H9 (cell line): ENCODE data around the gene NOP16. TPM values are rescaled to one million over a fixed set of nuclear protein-coding genes. Genes with fewer than 3 reads are reported as not detected.

Experiments
- DNase-seq: peaks from one replicate; pipeline ENCODE4 v3.0.0-alpha.2; 2017
- H2AFZ ChIP-seq: one replicate; pipeline ENCODE4 v1.6.1; 2013; ENCODE audit warnings: mild to moderate bottlenecking, low read length, control low read depth, moderate library complexity
- H2AK5ac ChIP-seq: 2 replicates; pipeline ENCODE4 v1.6.1; 2013; ENCODE audit warnings: low read length, control low read depth, mixed read lengths; ENCODE audit not compliant: insufficient read length
- H2BK120ac ChIP-seq: one replicate; pipeline ENCODE4 v1.6.1; 2013; ENCODE audit warnings: low read depth, mild to moderate bottlenecking, low read length, control low read depth, inconsistent platforms; ENCODE audit not compliant: poor library complexity, severe bottlenecking
- H2BK12ac ChIP-seq: 2 replicates; pipeline ENCODE4 v1.6.1; 2013; ENCODE audit warnings: low read length, control low read depth, mixed read lengths, low read depth; ENCODE audit not compliant: insufficient read length
- H2BK15ac ChIP-seq: 2 replicates; pipeline ENCODE4 v1.6.1; 2013; ENCODE audit warnings: low read depth, low read length, control low read depth
- H2BK20ac ChIP-seq: one replicate; pipeline ENCODE4 v1.6.1; 2013; ENCODE audit warnings: low read depth, mild to moderate bottlenecking, low read length, control low read depth, inconsistent platforms; ENCODE audit not compliant: poor library complexity, severe bottlenecking
- H2BK5ac ChIP-seq: 2 replicates; pipeline ENCODE4 v1.6.1; 2013; ENCODE audit warnings: low read length, control low read depth, mixed read lengths; ENCODE audit not compliant: insufficient read length
- H3K14ac ChIP-seq: 2 replicates; pipeline ENCODE4 v1.6.1; 2013; ENCODE audit warnings: low read length, control low read depth; ENCODE audit not compliant: insufficient read depth
- H3K18ac ChIP-seq: 2 replicates; pipeline ENCODE4 v1.6.1; 2013; ENCODE audit warnings: low read depth, mild to moderate bottlenecking, mixed read lengths, low read length, control low read depth; ENCODE audit not compliant: insufficient read length
- H3K23ac ChIP-seq: 2 replicates; pipeline ENCODE4 v1.6.1; 2013; ENCODE audit warnings: low read length, control low read depth, mixed read lengths, low read depth; ENCODE audit not compliant: insufficient read length
- H3K23me2 ChIP-seq: 2 replicates; pipeline ENCODE4 v1.6.1; 2013; ENCODE audit warnings: low read depth, mild to moderate bottlenecking, mixed read lengths, low read length, control low read depth; ENCODE audit not compliant: insufficient read length, poor library complexity, severe bottlenecking
- H3K27ac ChIP-seq: 2 replicates; pipeline ENCODE4 v1.5.1; 2013; ENCODE audit warnings: low read length, control low read depth, mixed read lengths, low read depth; ENCODE audit not compliant: insufficient read length
- H3K27me3 ChIP-seq: 2 replicates; pipeline ENCODE4 v1.6.1; 2013; ENCODE audit warnings: low read length, control low read depth, inconsistent platforms; ENCODE audit not compliant: insufficient read depth
- H3K4ac ChIP-seq: 2 replicates; pipeline ENCODE4 v1.6.1; 2013; ENCODE audit warnings: low read depth, mild to moderate bottlenecking, control low read depth, inconsistent platforms, low read length, moderate library complexity
- H3K4me1 ChIP-seq: 2 replicates; pipeline ENCODE4 v1.6.1; 2013; ENCODE audit warnings: low read length, control low read depth, inconsistent platforms; ENCODE audit not compliant: insufficient read depth
- H3K4me2 ChIP-seq: 2 replicates; pipeline ENCODE4 v1.6.1; 2013; ENCODE audit warnings: low read length, control low read depth, mixed read lengths; ENCODE audit not compliant: insufficient read length, insufficient read depth
- H3K56ac ChIP-seq: 2 replicates; pipeline ENCODE4 v1.6.1; 2013; ENCODE audit warnings: low read depth, mild to moderate bottlenecking, mixed read lengths, low read length, control low read depth; ENCODE audit not compliant: insufficient read length
- H3K79me1 ChIP-seq: 2 replicates; pipeline ENCODE4 v1.6.1; 2013; ENCODE audit warnings: low read depth, mild to moderate bottlenecking, moderate library complexity, low read length, control low read depth, inconsistent platforms; ENCODE audit not compliant: insufficient read depth, poor library complexity, severe bottlenecking
- H3K79me2 ChIP-seq: 2 replicates; pipeline ENCODE4 v1.6.1; 2013; ENCODE audit warnings: low read length, control low read depth, inconsistent platforms; ENCODE audit not compliant: insufficient read depth
- H3K9ac ChIP-seq: 2 replicates; pipeline ENCODE4 v1.6.1; 2013; ENCODE audit warnings: low read length, control low read depth, mixed read lengths; ENCODE audit not compliant: insufficient read length; ENCODE audit errors: extremely low read depth
- H3K9me3 ChIP-seq: one replicate; pipeline ENCODE4 v1.6.1; 2013; ENCODE audit warnings: low read depth, low read length, inconsistent platforms; ENCODE audit not compliant: control insufficient read depth
- H3T11ph ChIP-seq: one replicate; pipeline ENCODE4 v1.6.1; 2013; ENCODE audit warnings: mild to moderate bottlenecking, low read length, control low read depth, inconsistent platforms
- H4K20me1 ChIP-seq: one replicate; pipeline ENCODE4 v1.6.1; 2013; ENCODE audit not compliant: control insufficient read depth, insufficient read length, insufficient read depth
- H4K5ac ChIP-seq: 2 replicates; pipeline ENCODE4 v1.6.1; 2013; ENCODE audit warnings: low read depth, mild to moderate bottlenecking, mixed read lengths, low read length, control low read depth; ENCODE audit not compliant: insufficient read length
- H4K8ac ChIP-seq: replicated peaks from 2 replicates; pipeline ENCODE4 v1.6.1; 2013; ENCODE audit warnings: low read length, control low read depth, mixed read lengths, low read depth; ENCODE audit not compliant: insufficient read length
- H4K91ac ChIP-seq: 2 replicates; pipeline ENCODE4 v1.6.1; 2013; ENCODE audit warnings: low read depth, mild to moderate bottlenecking, moderate library complexity, mixed read lengths, low read length, control low read depth; ENCODE audit not compliant: insufficient read length
- H3K27ac Mint-ChIP-seq, 3 experiments: 2 replicates in 2 of 3; 3 replicates in 1 of 3; pipeline ENCODE4 v1.8.0; 2020 to 2021; ENCODE audit warnings: mixed read lengths in 3 of 3, mild to moderate bottlenecking in 1 of 3, moderate library complexity in 1 of 3
- H3K27me3 Mint-ChIP-seq: 2 replicates; pipeline ENCODE4 v1.8.0; 2021; ENCODE audit warnings: low read depth, mild to moderate bottlenecking, moderate library complexity, mixed read lengths
- H3K36me3 Mint-ChIP-seq, 3 experiments: 2 replicates in 2 of 3; 3 replicates in 1 of 3; pipeline ENCODE4 v1.8.0; 2020 to 2021; ENCODE audit warnings: low read depth in 3 of 3, mixed read lengths in 3 of 3; ENCODE audit not compliant: insufficient read depth in 1 of 3
- H3K4me1 Mint-ChIP-seq, 2 experiments: 2 replicates each; pipeline ENCODE4 v1.8.0; 2020; ENCODE audit warnings: mixed read lengths in 2 of 2
- H3K4me3 Mint-ChIP-seq, 2 experiments: 2 replicates in 1 of 2; 3 replicates in 1 of 2; pipeline ENCODE4 v1.8.0; 2020 to 2021; ENCODE audit warnings: mild to moderate bottlenecking in 2 of 2, mixed read lengths in 2 of 2, moderate library complexity in 1 of 2
- H3K9me3 Mint-ChIP-seq, 2 experiments: 2 replicates in 1 of 2; 3 replicates in 1 of 2; pipeline ENCODE4 v1.8.0; 2020; ENCODE audit warnings: mild to moderate bottlenecking in 2 of 2, mixed read lengths in 2 of 2, moderate library complexity in 1 of 2
- CTCF ChIP-seq: fragments of 200-600 bp; sonication (generic); conservative IDR thresholded peaks from 3 replicates; pipeline ENCODE4 v1.8.0; 2021; ENCODE audit warnings: antibody characterized with exemption, mild to moderate bottlenecking
- WGBS: extraction: QIAGEN DNeasy Blood & Tissue Kit; methylation state at CpG from one replicate; pipeline ENCODE4 v1.1.7; 2013; ENCODE audit warnings: missing lambda C conversion rate, low lambda C conversion rate, mixed read lengths; ENCODE audit not compliant: insufficient read length; ENCODE audit errors: extremely low coverage; 5-methylcytosine and 5-hydroxymethylcytosine counted together
- total RNA-seq: library from RNA; stranded (reverse); gene quantifications from 2 replicates; pipeline ENCODE4 v1.2.1, GENCODE V29; 2021

The NOP16 gene
- total RNA-seq, 1 experiment from 2014 or later = 114 TPM

- Histone ChIP-seq H3K18ac (no peak overlapping the region), H3K9ac (no peak overlapping the region), H2BK20ac (no peak overlapping the region), H3K14ac (no peak overlapping the region), H2BK12ac (no peak overlapping the region), H3K23ac (no peak overlapping the region), H4K20me1 (no peaks in the 10 kb centered on the region), H2BK5ac (no peak overlapping the region), H3K79me2 (peaks cover 6% of the 10 kb centered on the region; the same call in 1 of the 2 replicates), H2AFZ (no peak overlapping the region), H4K91ac (no peak overlapping the region), H3K79me1 (no peaks in the 10 kb centered on the region), H3K4me1 (no peaks in the 10 kb centered on the region), H3K4me2 (no peak overlapping the region), H3K27ac (no peak overlapping the region), H4K8ac (no peak overlapping the region), H3T11ph (no peak overlapping the region), H3K23me2 (peaks cover 7% of the 10 kb centered on the region), H4K5ac (no peak overlapping the region), H3K56ac (no peak overlapping the region), H3K9me3 (no peaks in the 10 kb centered on the region), H2BK15ac (no peak overlapping the region), H3K27me3 (no peaks in the 10 kb centered on the region), H2BK120ac (no peak overlapping the region), H3K4ac (no peak overlapping the region), H2AK5ac (no peak overlapping the region)
- H3K9me3 Mint-ChIP-seq = peaks cover 0 to 3% of the 10 kb centered on the region in 2 experiments; a peak in 1 of 5 replicates
- H3K4me1 Mint-ChIP-seq = peaks cover 6 to 7% of the 10 kb centered on the region in 2 experiments
- H3K27me3 Mint-ChIP-seq = no peaks in the 10 kb centered on the region
- no peak overlapping the region for H3K27ac Mint-ChIP-seq
- no CpG with 5 or more reads among the region's 4 CpGs for WGBS
- H3K4me3 Mint-ChIP-seq = no peak overlapping the region; a peak in 1 of 5 replicates
- no peak for DNase-seq
- peaks cover 4 to 17% (median 7%) of the 10 kb centered on the region in 3 experiments; a peak in 6 of 7 replicates for H3K36me3 Mint-ChIP-seq
- TF ChIP-seq CTCF = no peak
These were observed 3.6 kb upstream of the NOP16 start for GRCh38 chr5:176391999-176392398.
